H9 (cell line): ENCODE measurements around the gene MPL. TPM values are rescaled to one million over a fixed set of nuclear protein-coding genes. Genes with fewer than 3 reads are reported as not detected.

Experiments
- DNase-seq: peaks from one replicate; pipeline ENCODE4 v3.0.0-alpha.2; 2017
- H2AFZ ChIP-seq: one replicate; pipeline ENCODE4 v1.6.1; 2013; ENCODE audit warnings: mild to moderate bottlenecking, low read length, control low read depth, moderate library complexity
- H2AK5ac ChIP-seq: 2 replicates; pipeline ENCODE4 v1.6.1; 2013; ENCODE audit warnings: low read length, control low read depth, mixed read lengths; ENCODE audit not compliant: insufficient read length
- H2BK120ac ChIP-seq: one replicate; pipeline ENCODE4 v1.6.1; 2013; ENCODE audit warnings: low read depth, mild to moderate bottlenecking, low read length, control low read depth, inconsistent platforms; ENCODE audit not compliant: poor library complexity, severe bottlenecking
- H2BK12ac ChIP-seq: 2 replicates; pipeline ENCODE4 v1.6.1; 2013; ENCODE audit warnings: low read length, control low read depth, mixed read lengths, low read depth; ENCODE audit not compliant: insufficient read length
- H2BK15ac ChIP-seq: 2 replicates; pipeline ENCODE4 v1.6.1; 2013; ENCODE audit warnings: low read depth, low read length, control low read depth
- H2BK20ac ChIP-seq: one replicate; pipeline ENCODE4 v1.6.1; 2013; ENCODE audit warnings: low read depth, mild to moderate bottlenecking, low read length, control low read depth, inconsistent platforms; ENCODE audit not compliant: poor library complexity, severe bottlenecking
- H2BK5ac ChIP-seq: 2 replicates; pipeline ENCODE4 v1.6.1; 2013; ENCODE audit warnings: low read length, control low read depth, mixed read lengths; ENCODE audit not compliant: insufficient read length
- H3K14ac ChIP-seq: 2 replicates; pipeline ENCODE4 v1.6.1; 2013; ENCODE audit warnings: low read length, control low read depth; ENCODE audit not compliant: insufficient read depth
- H3K18ac ChIP-seq: 2 replicates; pipeline ENCODE4 v1.6.1; 2013; ENCODE audit warnings: low read depth, mild to moderate bottlenecking, mixed read lengths, low read length, control low read depth; ENCODE audit not compliant: insufficient read length
- H3K23ac ChIP-seq: 2 replicates; pipeline ENCODE4 v1.6.1; 2013; ENCODE audit warnings: low read length, control low read depth, mixed read lengths, low read depth; ENCODE audit not compliant: insufficient read length
- H3K23me2 ChIP-seq: 2 replicates; pipeline ENCODE4 v1.6.1; 2013; ENCODE audit warnings: low read depth, mild to moderate bottlenecking, mixed read lengths, low read length, control low read depth; ENCODE audit not compliant: insufficient read length, poor library complexity, severe bottlenecking
- H3K27ac ChIP-seq: 2 replicates; pipeline ENCODE4 v1.5.1; 2013; ENCODE audit warnings: low read length, control low read depth, mixed read lengths, low read depth; ENCODE audit not compliant: insufficient read length
- H3K27me3 ChIP-seq: 2 replicates; pipeline ENCODE4 v1.6.1; 2013; ENCODE audit warnings: low read length, control low read depth, inconsistent platforms; ENCODE audit not compliant: insufficient read depth
- H3K4ac ChIP-seq: 2 replicates; pipeline ENCODE4 v1.6.1; 2013; ENCODE audit warnings: low read depth, mild to moderate bottlenecking, control low read depth, inconsistent platforms, low read length, moderate library complexity
- H3K4me1 ChIP-seq: 2 replicates; pipeline ENCODE4 v1.6.1; 2013; ENCODE audit warnings: low read length, control low read depth, inconsistent platforms; ENCODE audit not compliant: insufficient read depth
- H3K4me2 ChIP-seq: 2 replicates; pipeline ENCODE4 v1.6.1; 2013; ENCODE audit warnings: low read length, control low read depth, mixed read lengths; ENCODE audit not compliant: insufficient read length, insufficient read depth
- H3K56ac ChIP-seq: 2 replicates; pipeline ENCODE4 v1.6.1; 2013; ENCODE audit warnings: low read depth, mild to moderate bottlenecking, mixed read lengths, low read length, control low read depth; ENCODE audit not compliant: insufficient read length
- H3K79me1 ChIP-seq: 2 replicates; pipeline ENCODE4 v1.6.1; 2013; ENCODE audit warnings: low read depth, mild to moderate bottlenecking, moderate library complexity, low read length, control low read depth, inconsistent platforms; ENCODE audit not compliant: insufficient read depth, poor library complexity, severe bottlenecking
- H3K79me2 ChIP-seq: 2 replicates; pipeline ENCODE4 v1.6.1; 2013; ENCODE audit warnings: low read length, control low read depth, inconsistent platforms; ENCODE audit not compliant: insufficient read depth
- H3K9ac ChIP-seq: 2 replicates; pipeline ENCODE4 v1.6.1; 2013; ENCODE audit warnings: low read length, control low read depth, mixed read lengths; ENCODE audit not compliant: insufficient read length; ENCODE audit errors: extremely low read depth
- H3K9me3 ChIP-seq: one replicate; pipeline ENCODE4 v1.6.1; 2013; ENCODE audit warnings: low read depth, low read length, inconsistent platforms; ENCODE audit not compliant: control insufficient read depth
- H3T11ph ChIP-seq: one replicate; pipeline ENCODE4 v1.6.1; 2013; ENCODE audit warnings: mild to moderate bottlenecking, low read length, control low read depth, inconsistent platforms
- H4K20me1 ChIP-seq: one replicate; pipeline ENCODE4 v1.6.1; 2013; ENCODE audit not compliant: control insufficient read depth, insufficient read length, insufficient read depth
- H4K5ac ChIP-seq: 2 replicates; pipeline ENCODE4 v1.6.1; 2013; ENCODE audit warnings: low read depth, mild to moderate bottlenecking, mixed read lengths, low read length, control low read depth; ENCODE audit not compliant: insufficient read length
- H4K8ac ChIP-seq: replicated peaks from 2 replicates; pipeline ENCODE4 v1.6.1; 2013; ENCODE audit warnings: low read length, control low read depth, mixed read lengths, low read depth; ENCODE audit not compliant: insufficient read length
- H4K91ac ChIP-seq: 2 replicates; pipeline ENCODE4 v1.6.1; 2013; ENCODE audit warnings: low read depth, mild to moderate bottlenecking, moderate library complexity, mixed read lengths, low read length, control low read depth; ENCODE audit not compliant: insufficient read length
- H3K27ac Mint-ChIP-seq, 3 experiments: 2 replicates in 2 of 3; 3 replicates in 1 of 3; pipeline ENCODE4 v1.8.0; 2020 to 2021; ENCODE audit warnings: mixed read lengths in 3 of 3, mild to moderate bottlenecking in 1 of 3, moderate library complexity in 1 of 3
- H3K27me3 Mint-ChIP-seq: 2 replicates; pipeline ENCODE4 v1.8.0; 2021; ENCODE audit warnings: low read depth, mild to moderate bottlenecking, moderate library complexity, mixed read lengths
- H3K36me3 Mint-ChIP-seq, 3 experiments: 2 replicates in 2 of 3; 3 replicates in 1 of 3; pipeline ENCODE4 v1.8.0; 2020 to 2021; ENCODE audit warnings: low read depth in 3 of 3, mixed read lengths in 3 of 3; ENCODE audit not compliant: insufficient read depth in 1 of 3
- H3K4me1 Mint-ChIP-seq, 2 experiments: 2 replicates each; pipeline ENCODE4 v1.8.0; 2020; ENCODE audit warnings: mixed read lengths in 2 of 2
- H3K4me3 Mint-ChIP-seq, 2 experiments: 2 replicates in 1 of 2; 3 replicates in 1 of 2; pipeline ENCODE4 v1.8.0; 2020 to 2021; ENCODE audit warnings: mild to moderate bottlenecking in 2 of 2, mixed read lengths in 2 of 2, moderate library complexity in 1 of 2
- H3K9me3 Mint-ChIP-seq, 2 experiments: 2 replicates in 1 of 2; 3 replicates in 1 of 2; pipeline ENCODE4 v1.8.0; 2020; ENCODE audit warnings: mild to moderate bottlenecking in 2 of 2, mixed read lengths in 2 of 2, moderate library complexity in 1 of 2
- CTCF ChIP-seq: fragments of 200-600 bp; sonication (generic); conservative IDR thresholded peaks from 3 replicates; pipeline ENCODE4 v1.8.0; 2021; ENCODE audit warnings: antibody characterized with exemption, mild to moderate bottlenecking
- WGBS: extraction: QIAGEN DNeasy Blood & Tissue Kit; methylation state at CpG from one replicate; pipeline ENCODE4 v1.1.7; 2013; ENCODE audit warnings: missing lambda C conversion rate, low lambda C conversion rate, mixed read lengths; ENCODE audit not compliant: insufficient read length; ENCODE audit errors: extremely low coverage; 5-methylcytosine and 5-hydroxymethylcytosine counted together
- total RNA-seq: library from RNA; stranded (reverse); gene quantifications from 2 replicates; pipeline ENCODE4 v1.2.1, GENCODE V29; 2021

Gene MPL
- total RNA-seq, 1 experiment from 2014 or later, result not detected

GRCh38 chr1:43304314-43304681, 33.3 kb upstream of the MPL start:
- no peaks in the 10 kb centered on the region; a peak in 1 of 7 replicates for H3K36me3 Mint-ChIP-seq

More at GRCh38 chr1:43304314-43304681, 33.3 kb upstream of the MPL start:
- Histone ChIP-seq H3K23me2 (no peaks in the 10 kb centered on the region), H2BK15ac (no peak overlapping the region), H3K79me2 (no peaks in the 10 kb centered on the region), H3T11ph (no peak overlapping the region), H2BK5ac (no peak overlapping the region), H2AK5ac (no peak overlapping the region), H3K18ac (no peak overlapping the region), H2BK20ac (no peak overlapping the region), H3K9me3 (no peaks in the 10 kb centered on the region), H3K27ac (no peak overlapping the region), H3K4me2 (no peak overlapping the region), H3K27me3 (no peaks in the 10 kb centered on the region), H3K9ac (no peak overlapping the region), H2BK12ac (no peak overlapping the region), H4K8ac (no peak overlapping the region), H4K5ac (no peak overlapping the region), H3K79me1 (no peaks in the 10 kb centered on the region), H3K56ac (no peak overlapping the region), H2AFZ (no peak overlapping the region), H4K91ac (no peak overlapping the region), H3K23ac (no peak overlapping the region), H2BK120ac (no peak overlapping the region), H3K4ac (no peak overlapping the region), H3K14ac (no peak overlapping the region), H4K20me1 (no peaks in the 10 kb centered on the region), H3K4me1 (no peaks in the 10 kb centered on the region; the same call in 1 of the 2 replicates)
- DNase-seq, result no peak
- H3K4me1 Mint-ChIP-seq, result peaks cover 23 to 30% of the 10 kb centered on the region in 2 experiments
- no peak for TF ChIP-seq CTCF
- H3K4me3 Mint-ChIP-seq, result no peak overlapping the region; a peak in 1 of 5 replicates
- no CpG with 5 or more reads among the region's 8 CpGs for WGBS
- H3K9me3 Mint-ChIP-seq, result no peaks in the 10 kb centered on the region
- peaks cover 16% of the 10 kb centered on the region for H3K27me3 Mint-ChIP-seq
- H3K27ac Mint-ChIP-seq, result peak overlapping the region in 1 of 3 experiments; percentile 15; a peak in 2 of 7 replicates
